ENCODE data around the gene MYBBP1A. TPM values are rescaled to one million over a fixed set of nuclear protein-coding genes. Genes with fewer than 3 reads are reported as not detected.
A peak's percentile ranks its signal among the peaks of the same experiment; 100 is the strongest.

Gene MYBBP1A
- total RNA-seq, 1 experiment from 2014 or later = 163 TPM

GRCh38 chr17:4492721-4493561 lies 62.2 kb downstream of the MYBBP1A start (continued):
- no peak for TF ChIP-seq AR (CRISPR knock-in tag; IDR thresholded peaks at IDR 0.05)
- TF ChIP-seq ATF6 (CRISPR knock-in tag; IDR thresholded peaks at IDR 0.05) = no peak
- no peak for TF ChIP-seq GTF2I (CRISPR knock-in tag; conservative IDR thresholded peaks at IDR 0.05)
- TF ChIP-seq ZNF232 (CRISPR knock-in tag; IDR thresholded peaks at IDR 0.05) = peak; percentile 84; the same call in 1 of the 2 replicates
- TF ChIP-seq ZNF396 (CRISPR knock-in tag; IDR thresholded peaks at IDR 0.05; ENCODE audit: borderline replicate concordance) = no peak
- TF ChIP-seq NFATC4 (CRISPR knock-in tag; IDR thresholded peaks at IDR 0.05) = no peak
- no peak for TF ChIP-seq HMGA2 (CRISPR knock-in tag; IDR thresholded peaks at IDR 0.05)
- peak; percentile 83 for TF ChIP-seq ETV6 (CRISPR knock-in tag; IDR thresholded peaks at IDR 0.05)
- TF ChIP-seq SP1 (CRISPR knock-in tag; conservative IDR thresholded peaks at IDR 0.05) = peak; percentile 51; the same call in 1 of the 2 replicates
- no peak for TF ChIP-seq ATF1 (CRISPR knock-in tag; IDR thresholded peaks at IDR 0.05)
- no peak for TF ChIP-seq MLX (CRISPR knock-in tag; IDR thresholded peaks at IDR 0.05)
- TF ChIP-seq JAZF1 (CRISPR knock-in tag; IDR thresholded peaks at IDR 0.05) = no peak
- TF ChIP-seq ZNF425 (CRISPR knock-in tag; conservative IDR thresholded peaks at IDR 0.05) = no peak
- no peak for TF ChIP-seq IRF2 (CRISPR knock-in tag; IDR thresholded peaks at IDR 0.05; ENCODE audit: borderline replicate concordance, low read depth)
- TF ChIP-seq PREB (CRISPR knock-in tag; IDR thresholded peaks at IDR 0.05; ENCODE audit: borderline replicate concordance) = peak; percentile 42; the same call in 1 of the 2 replicates
- TF ChIP-seq CREM (CRISPR knock-in tag; IDR thresholded peaks at IDR 0.05) = peak; percentile 42; the same call in 1 of the 2 replicates
- TF ChIP-seq SOX15 (CRISPR knock-in tag; IDR thresholded peaks at IDR 0.05) = no peak
- no peak for TF ChIP-seq ZNF263 (CRISPR knock-in tag; IDR thresholded peaks at IDR 0.05; ENCODE audit: low read depth)
- no peak for TF ChIP-seq ELF4 (CRISPR knock-in tag; IDR thresholded peaks at IDR 0.05; ENCODE audit: low read depth)
- TF ChIP-seq PRDM15 (CRISPR knock-in tag; IDR thresholded peaks at IDR 0.05) = no peak
- TF ChIP-seq ZNF416 (CRISPR knock-in tag; IDR thresholded peaks at IDR 0.05) = no peak
- TF ChIP-seq NR1H2 (CRISPR knock-in tag; IDR thresholded peaks at IDR 0.05) = no peak
- TF ChIP-seq IRF1 (CRISPR knock-in tag; IDR thresholded peaks at IDR 0.05) = no peak
